PC-9 (cell line): ENCODE data around the gene ITPR3. TPM values are rescaled to one million over a fixed set of nuclear protein-coding genes. Genes with fewer than 3 reads are reported as not detected.

Experiments
- BruUV-seq: library from RNA; stranded (reverse); fragments of 400-500 nt; replicated peaks from 2 replicates; lab custom pipeline; 2021; lab: Mats Ljungman, UMichigan
- CTCF ChIA-PET: fragments of 300-600 bp; sonication (Branson Sonifier 250); formaldehyde crosslinking; loops from one replicate; lab custom pipeline; 2022; ENCODE audit warnings: antibody characterized with exemption; lab: Charles Lee
- POLR2A ChIA-PET: fragments of 300-600 bp; sonication (Branson Sonifier 250); formaldehyde crosslinking; loops from one replicate; lab custom pipeline; 2022; ENCODE audit warnings: antibody characterized with exemption; ENCODE audit not compliant: unreplicated experiment; lab: Charles Lee
- DNase-seq, 2 experiments: peaks; one replicate each; pipeline versions ENCODE4 v3.0.0 to v3.0.0-alpha.2; 2015 to 2022; ENCODE audit warnings: mixed read lengths in 1 of 2
- H2AFZ ChIP-seq: fragments of 200-600 bp; sonication (generic); 2 replicates; pipeline ENCODE4 v1.8.1; 2017; ENCODE audit warnings: antibody characterized with exemption
- H3F3A ChIP-seq: fragments of 200-600 bp; sonication (generic); 2 replicates; pipeline ENCODE4 v1.8.1; 2017; ENCODE audit warnings: antibody characterized with exemption, mild to moderate bottlenecking, low read depth; ENCODE audit not compliant: insufficient read depth
- H3K27ac ChIP-seq: fragments of 200-600 bp; sonication (generic); 2 replicates; pipeline ENCODE4 v1.6.1; 2016; ENCODE audit warnings: mixed run types
- H3K27me3 ChIP-seq: fragments of 200-600 bp; sonication (generic); 2 replicates; pipeline ENCODE4 v1.6.1; 2016; ENCODE audit warnings: low read depth, mixed run types; ENCODE audit not compliant: insufficient read depth
- H3K36me3 ChIP-seq: fragments of 200-600 bp; sonication (generic); 2 replicates; pipeline ENCODE4 v1.6.1; 2016; ENCODE audit warnings: low read depth, mixed run types
- H3K4me1 ChIP-seq: fragments of 200-600 bp; sonication (generic); replicated peaks from 2 replicates; pipeline ENCODE4 v1.6.1; 2016; ENCODE audit warnings: mixed run types; ENCODE audit not compliant: insufficient read depth
- H3K4me2 ChIP-seq: fragments of 200-600 bp; sonication (generic); 2 replicates; pipeline ENCODE4 v1.6.1; 2017; ENCODE audit warnings: mixed run types
- H3K4me3 ChIP-seq: fragments of 200-600 bp; sonication (generic); 2 replicates; pipeline ENCODE4 v1.6.1; 2016; ENCODE audit warnings: mixed run types
- H3K79me2 ChIP-seq: fragments of 200-600 bp; sonication (generic); 2 replicates; pipeline ENCODE4 v1.6.1; 2017; ENCODE audit warnings: low read depth, mixed run types
- H3K9me2 ChIP-seq: fragments of 200-600 bp; sonication (generic); 2 replicates; pipeline ENCODE4 v1.8.1; 2017; ENCODE audit warnings: mild to moderate bottlenecking; ENCODE audit not compliant: insufficient read depth
- H3K9me3 ChIP-seq: fragments of 200-600 bp; sonication (generic); 2 replicates; pipeline ENCODE4 v1.8.1; 2016; ENCODE audit warnings: low read depth; ENCODE audit not compliant: insufficient read depth
- H4K20me1 ChIP-seq: fragments of 200-600 bp; sonication (generic); 2 replicates; pipeline ENCODE4 v1.8.1; 2017; ENCODE audit not compliant: insufficient read depth
- CTCF ChIP-seq: fragments of 200-600 bp; sonication (generic); conservative IDR thresholded peaks from 2 replicates; pipeline ENCODE4 v1.6.1; 2017; ENCODE audit warnings: mixed run types, antibody characterized with exemption, mild to moderate bottlenecking, moderate library complexity
- EZH2 ChIP-seq: fragments of 200-600 bp; sonication (generic); IDR thresholded peaks from 2 replicates; pipeline ENCODE4 v1.8.0; 2017; ENCODE audit warnings: antibody characterized with exemption, low read depth
- intact Hi-C: fragments of 100-400 bp; cut with micrococcal nuclease; formaldehyde crosslinking; loops from one replicate; pipeline ENCODE4 v1.10.0; 2022; ENCODE audit not compliant: unreplicated experiment
- total RNA-seq: library from RNA; stranded (reverse); gene quantifications from 2 replicates; pipeline ENCODE4 v1.2.3, GENCODE V29; 2021

The ITPR3 gene
- total RNA-seq, 1 experiment from 2014 or later = 86.9 TPM

- Histone ChIP-seq H3K36me3 (peaks cover 30% of the 10 kb centered on the region), H3K27me3 (no peaks in the 10 kb centered on the region), H3K4me1 (peaks cover 15% of the 10 kb centered on the region), H3K9me3 (no peaks in the 10 kb centered on the region), H3K79me2 (no peaks in the 10 kb centered on the region), H4K20me1 (no peaks in the 10 kb centered on the region), H3K27ac (no peak overlapping the region), H3K4me3 (no peak overlapping the region), H2AFZ (no peak overlapping the region), H3K9me2 (no peaks in the 10 kb centered on the region), H3K4me2 (no peak overlapping the region), H3F3A (peaks cover 50% of the 10 kb centered on the region; the same call in 1 of the 2 replicates)
- intact Hi-C loops = loop anchor here (1.0 to 2.0 kb wide), 2 partner anchors 52 to 83 kb away; partner anchors contain the start of gene ITPR3
- DNase-seq = peak; percentile 86 to 89
- POLR2A ChIA-PET = no interaction called here
- no TSS peak for BruUV-seq
- CTCF ChIA-PET = interaction anchor here (0.6 to 1.0 kb wide), 2 partner anchors 83 to 522 kb away, joined by 3 read pairs; no protein-coding TSS in a partner anchor
- TF ChIP-seq EZH2 (no peak), CTCF (peak; percentile 64)
These were observed 51.7 kb downstream of the ITPR3 start for GRCh38 chr6:33672808-33673207.

GRCh38 chr6:33673851-33674250 lies 52.7 kb downstream of the ITPR3 start:
- Histone ChIP-seq H3K9me3 (no peaks in the 10 kb centered on the region), H3K27me3 (no peaks in the 10 kb centered on the region), H3K4me2 (no peak overlapping the region), H3K36me3 (peaks cover 30% of the 10 kb centered on the region), H3K79me2 (no peaks in the 10 kb centered on the region), H3F3A (peaks cover 40% of the 10 kb centered on the region; the same call in 1 of the 2 replicates), H3K27ac (no peak overlapping the region), H2AFZ (no peak overlapping the region), H4K20me1 (no peaks in the 10 kb centered on the region), H3K4me1 (peaks cover 9% of the 10 kb centered on the region), H3K4me3 (no peak overlapping the region), H3K9me2 (no peaks in the 10 kb centered on the region)
- DNase-seq = no peak
- ChIA-PET POLR2A (no interaction called here), CTCF (no interaction called here)
- TF ChIP-seq CTCF (no peak), EZH2 (no peak)
- intact Hi-C loops = loop anchor here (1.0 to 2.0 kb wide), 2 partner anchors 53 to 84 kb away; partner anchors contain the start of gene ITPR3
- no TSS peak for BruUV-seq

- H3K27ac ChIP-seq = no peak overlapping the region
- no peak for DNase-seq
- peaks cover 9% of the 10 kb centered on the region for H3K4me1 ChIP-seq
- no peak overlapping the region for H3K4me3 ChIP-seq
- intact Hi-C loops = no loop called here
- H3K36me3 ChIP-seq = peaks cover 30% of the 10 kb centered on the region
- BruUV-seq = no TSS peak
- H3K27me3 ChIP-seq = no peaks in the 10 kb centered on the region
- H3K4me2 ChIP-seq = no peak overlapping the region
- no peaks in the 10 kb centered on the region for H4K20me1 ChIP-seq
- TF ChIP-seq CTCF (no peak), EZH2 (no peak)
- CTCF ChIA-PET = interaction anchor here (0.7 kb wide), 1 partner anchor 19 kb away, joined by 3 read pairs; no protein-coding TSS in a partner anchor
- no peaks in the 10 kb centered on the region for H3K9me2 ChIP-seq
- H2AFZ ChIP-seq = no peak overlapping the region
- no peaks in the 10 kb centered on the region for H3K9me3 ChIP-seq
- POLR2A ChIA-PET = no interaction called here
- peaks cover 31% of the 10 kb centered on the region; the same call in 1 of the 2 replicates for H3F3A ChIP-seq
- no peaks in the 10 kb centered on the region for H3K79me2 ChIP-seq
These were observed 54.8 kb downstream of the ITPR3 start for GRCh38 chr6:33675968-33676367.
